SK-N-SH treated with all-trans-retinoic acid at 6 μM for 48 hours (cell line): ENCODE data around the gene SAMD10.

ENCODE experiments used
- CREB5 ChIP-seq: fragments of 250-450 bp; sonication (Bioruptor Pico); IDR thresholded peaks from 2 replicates; pipeline ENCODE4 v1.5.1; 2020; ENCODE audit warnings: low read depth, mild to moderate bottlenecking, moderate library complexity
- PATZ1 ChIP-seq: fragments of 250-450 bp; sonication (Bioruptor Pico); IDR thresholded peaks from 2 replicates; pipeline ENCODE4 v1.8.0; 2020; ENCODE audit warnings: mild to moderate bottlenecking, moderate library complexity, borderline replicate concordance
- POU6F1 ChIP-seq: fragments of 250-450 bp; sonication (Bioruptor Pico); IDR thresholded peaks from 2 replicates; pipeline ENCODE4 v1.8.0; 2021; ENCODE audit warnings: low read depth, mild to moderate bottlenecking, moderate library complexity, borderline replicate concordance
- RARB ChIP-seq: fragments of 250-450 bp; sonication (Bioruptor Pico); IDR thresholded peaks from 2 replicates; pipeline ENCODE4 v1.8.0; 2021; ENCODE audit warnings: mild to moderate bottlenecking, moderate library complexity
- ZFP30 ChIP-seq: fragments of 450-650 bp; formaldehyde crosslinking; IDR thresholded peaks from 2 replicates; pipeline ENCODE4 v1.5.0; 2022; ENCODE audit warnings: mild to moderate bottlenecking, moderate library complexity

- TF ChIP-seq POU6F1 (CRISPR knock-in tag) (no peak), CREB5 (CRISPR knock-in tag) (no peak), PATZ1 (no peak), RARB (CRISPR knock-in tag) (no peak), ZFP30 (CRISPR knock-in tag) (no peak)
Observed at GRCh38 chr20:64010711-64011237, 31.3 kb upstream of the SAMD10 start.
